SK-N-SH treated with all-trans-retinoic acid at 6 μM for 48 hours (cell line): ENCODE data around the gene FGD3.

Experiments used
- ATAC-seq: fragments of 200-7000 bp; cut with Tn5 transposase; 3 replicates; pipeline ENCODE4 v1.9.1; 2020; ENCODE audit warnings: mild to moderate bottlenecking, moderate library complexity
- ARNTL ChIP-seq: fragments of 450-650 bp; formaldehyde crosslinking; IDR thresholded peaks from 2 replicates; pipeline ENCODE4 v1.5.0; 2020; ENCODE audit warnings: low read depth, mild to moderate bottlenecking, moderate library complexity, borderline replicate concordance
- BACH2 ChIP-seq: fragments of 250-450 bp; sonication (Bioruptor Pico); IDR thresholded peaks from 2 replicates; pipeline ENCODE4 v1.9.0; 2021; ENCODE audit warnings: mild to moderate bottlenecking, borderline replicate concordance
- CSDC2 ChIP-seq: fragments of 250-450 bp; sonication (Bioruptor Pico); IDR thresholded peaks from 2 replicates; pipeline ENCODE4 v1.5.0; 2020; ENCODE audit warnings: mild to moderate bottlenecking, moderate library complexity
- ESRRG ChIP-seq: fragments of 250-450 bp; sonication (Bioruptor Pico); IDR thresholded peaks from 2 replicates; pipeline ENCODE4 v1.6.1; 2021; ENCODE audit warnings: mild to moderate bottlenecking
- GLIS3 ChIP-seq: fragments of 250-450 bp; sonication (Bioruptor Pico); IDR thresholded peaks from 2 replicates; pipeline ENCODE4 v1.5.0; 2020; ENCODE audit warnings: mild to moderate bottlenecking, moderate library complexity
- OSR1 ChIP-seq: fragments of 250-450 bp; sonication (Bioruptor Pico); IDR thresholded peaks from 2 replicates; pipeline ENCODE4 v1.8.0; 2022; ENCODE audit warnings: moderate library complexity, mild to moderate bottlenecking, inconsistent platforms
- PPARA ChIP-seq: fragments of 250-450 bp; sonication (Bioruptor Pico); IDR thresholded peaks from 2 replicates; pipeline ENCODE4 v1.5.0; 2020; ENCODE audit warnings: mild to moderate bottlenecking, borderline replicate concordance
- SNAI2 ChIP-seq: fragments of 250-450 bp; sonication (Bioruptor Pico); IDR thresholded peaks from 2 replicates; pipeline ENCODE4 v1.5.0; 2020; ENCODE audit warnings: mild to moderate bottlenecking, moderate library complexity
- TCF4 ChIP-seq: fragments of 250-450 bp; sonication (Bioruptor Pico); IDR thresholded peaks from 2 replicates; pipeline ENCODE4 v1.8.0; 2021; ENCODE audit warnings: mild to moderate bottlenecking, moderate library complexity, borderline replicate concordance
- TOX ChIP-seq: fragments of 250-450 bp; sonication (Bioruptor Pico); IDR thresholded peaks from 2 replicates; pipeline ENCODE4 v1.8.0; 2021; ENCODE audit warnings: mild to moderate bottlenecking, moderate library complexity, borderline replicate concordance
- ZFP30 ChIP-seq: fragments of 450-650 bp; formaldehyde crosslinking; IDR thresholded peaks from 2 replicates; pipeline ENCODE4 v1.5.0; 2022; ENCODE audit warnings: mild to moderate bottlenecking, moderate library complexity
- ZNF565 ChIP-seq: fragments of 450-650 bp; formaldehyde crosslinking; conservative IDR thresholded peaks from 2 replicates; pipeline ENCODE4 v1.5.0; 2020; ENCODE audit warnings: low read depth, mild to moderate bottlenecking, moderate library complexity
- ZNF8 ChIP-seq: fragments of 450-650 bp; formaldehyde crosslinking; IDR thresholded peaks from 2 replicates; pipeline ENCODE4 v1.5.0; 2020; ENCODE audit warnings: mild to moderate bottlenecking, moderate library complexity
- TF ChIP-seq, protein P1 (sequence below): fragments of 250-450 bp; sonication (Bioruptor Pico); IDR thresholded peaks from 2 replicates; pipeline ENCODE4 v1.8.0; 2021; ENCODE audit warnings: low read depth, mild to moderate bottlenecking, moderate library complexity, borderline replicate concordance
- TF ChIP-seq, protein P2 (sequence below): fragments of 250-450 bp; sonication (Bioruptor Pico); IDR thresholded peaks from 2 replicates; pipeline ENCODE4 v1.8.0; 2020; ENCODE audit warnings: mild to moderate bottlenecking, moderate library complexity, borderline replicate concordance
- TF ChIP-seq, protein P3 (sequence below): fragments of 250-450 bp; sonication (Bioruptor Pico); IDR thresholded peaks from 2 replicates; pipeline ENCODE4 v1.5.0; 2020; ENCODE audit warnings: mild to moderate bottlenecking, moderate library complexity
- TF ChIP-seq, protein P4 (sequence below): fragments of 250-450 bp; sonication (Bioruptor Pico); IDR thresholded peaks from 2 replicates; pipeline ENCODE4 v1.5.1; 2020; ENCODE audit warnings: low read depth, mild to moderate bottlenecking, moderate library complexity
- TF ChIP-seq, protein P5 (sequence below): fragments of 250-450 bp; sonication (Bioruptor Pico); IDR thresholded peaks from 2 replicates; pipeline ENCODE4 v1.5.1; 2021; ENCODE audit warnings: mild to moderate bottlenecking, moderate library complexity

FGD3 gene

DNA sequence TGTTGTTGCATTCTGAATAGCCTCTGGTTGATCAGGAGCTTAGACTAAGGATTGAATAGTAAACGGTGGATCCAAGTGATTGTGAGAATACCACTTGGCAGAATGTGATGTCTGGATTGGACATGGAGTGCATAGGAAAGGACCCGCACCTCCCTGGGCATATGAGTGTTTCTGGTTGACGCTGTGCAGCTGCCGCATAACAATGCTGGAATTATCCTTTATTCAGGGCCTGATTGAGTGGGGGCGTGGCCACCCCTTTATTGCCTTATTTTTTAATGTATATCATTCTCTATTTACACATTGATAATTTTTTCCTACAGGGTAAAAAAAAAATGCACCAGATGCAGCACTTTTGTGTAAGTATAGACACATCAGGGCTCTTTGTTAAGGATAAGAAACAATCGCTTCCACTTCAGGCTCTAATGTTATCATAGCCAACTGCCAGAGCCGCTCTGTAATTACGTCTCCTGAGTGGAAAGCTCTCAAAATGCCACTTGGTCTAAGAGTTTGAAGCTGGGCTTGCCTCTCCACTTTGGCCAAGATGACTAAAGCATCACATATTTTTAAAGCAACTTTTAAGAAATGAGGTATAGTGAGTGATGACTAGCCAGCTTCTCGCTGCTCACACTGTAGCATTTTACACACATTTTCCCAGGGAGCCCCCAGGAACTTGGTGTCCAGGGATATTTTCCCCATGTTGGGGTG, 5.7 kb downstream of the FGD3 start:
- TF ChIP-seq ZFP30 (CRISPR knock-in tag) (no peak), CSDC2 (no peak), ZNF565 (CRISPR knock-in tag) (no peak), TCF4 (CRISPR knock-in tag) (0 out of 2 replicates have a peak, but pooled peaks have one; percentile 11), PPARA (no peak)
- TF ChIP-seq, protein P1, sequence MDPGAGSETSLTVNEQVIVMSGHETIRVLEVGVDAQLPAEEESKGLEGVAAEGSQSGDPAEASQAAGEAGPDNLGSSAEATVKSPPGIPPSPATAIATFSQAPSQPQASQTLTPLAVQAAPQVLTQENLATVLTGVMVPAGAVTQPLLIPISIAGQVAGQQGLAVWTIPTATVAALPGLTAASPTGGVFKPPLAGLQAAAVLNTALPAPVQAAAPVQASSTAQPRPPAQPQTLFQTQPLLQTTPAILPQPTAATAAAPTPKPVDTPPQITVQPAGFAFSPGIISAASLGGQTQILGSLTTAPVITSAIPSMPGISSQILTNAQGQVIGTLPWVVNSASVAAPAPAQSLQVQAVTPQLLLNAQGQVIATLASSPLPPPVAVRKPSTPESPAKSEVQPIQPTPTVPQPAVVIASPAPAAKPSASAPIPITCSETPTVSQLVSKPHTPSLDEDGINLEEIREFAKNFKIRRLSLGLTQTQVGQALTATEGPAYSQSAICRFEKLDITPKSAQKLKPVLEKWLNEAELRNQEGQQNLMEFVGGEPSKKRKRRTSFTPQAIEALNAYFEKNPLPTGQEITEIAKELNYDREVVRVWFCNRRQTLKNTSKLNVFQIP (CRISPR knock-in tag), result no peak
- TF ChIP-seq, protein P2, sequence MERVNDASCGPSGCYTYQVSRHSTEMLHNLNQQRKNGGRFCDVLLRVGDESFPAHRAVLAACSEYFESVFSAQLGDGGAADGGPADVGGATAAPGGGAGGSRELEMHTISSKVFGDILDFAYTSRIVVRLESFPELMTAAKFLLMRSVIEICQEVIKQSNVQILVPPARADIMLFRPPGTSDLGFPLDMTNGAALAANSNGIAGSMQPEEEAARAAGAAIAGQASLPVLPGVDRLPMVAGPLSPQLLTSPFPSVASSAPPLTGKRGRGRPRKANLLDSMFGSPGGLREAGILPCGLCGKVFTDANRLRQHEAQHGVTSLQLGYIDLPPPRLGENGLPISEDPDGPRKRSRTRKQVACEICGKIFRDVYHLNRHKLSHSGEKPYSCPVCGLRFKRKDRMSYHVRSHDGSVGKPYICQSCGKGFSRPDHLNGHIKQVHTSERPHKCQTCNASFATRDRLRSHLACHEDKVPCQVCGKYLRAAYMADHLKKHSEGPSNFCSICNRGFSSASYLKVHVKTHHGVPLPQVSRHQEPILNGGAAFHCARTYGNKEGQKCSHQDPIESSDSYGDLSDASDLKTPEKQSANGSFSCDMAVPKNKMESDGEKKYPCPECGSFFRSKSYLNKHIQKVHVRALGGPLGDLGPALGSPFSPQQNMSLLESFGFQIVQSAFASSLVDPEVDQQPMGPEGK (CRISPR knock-in tag), result no peak
- no peak for ATAC-seq

DNA sequence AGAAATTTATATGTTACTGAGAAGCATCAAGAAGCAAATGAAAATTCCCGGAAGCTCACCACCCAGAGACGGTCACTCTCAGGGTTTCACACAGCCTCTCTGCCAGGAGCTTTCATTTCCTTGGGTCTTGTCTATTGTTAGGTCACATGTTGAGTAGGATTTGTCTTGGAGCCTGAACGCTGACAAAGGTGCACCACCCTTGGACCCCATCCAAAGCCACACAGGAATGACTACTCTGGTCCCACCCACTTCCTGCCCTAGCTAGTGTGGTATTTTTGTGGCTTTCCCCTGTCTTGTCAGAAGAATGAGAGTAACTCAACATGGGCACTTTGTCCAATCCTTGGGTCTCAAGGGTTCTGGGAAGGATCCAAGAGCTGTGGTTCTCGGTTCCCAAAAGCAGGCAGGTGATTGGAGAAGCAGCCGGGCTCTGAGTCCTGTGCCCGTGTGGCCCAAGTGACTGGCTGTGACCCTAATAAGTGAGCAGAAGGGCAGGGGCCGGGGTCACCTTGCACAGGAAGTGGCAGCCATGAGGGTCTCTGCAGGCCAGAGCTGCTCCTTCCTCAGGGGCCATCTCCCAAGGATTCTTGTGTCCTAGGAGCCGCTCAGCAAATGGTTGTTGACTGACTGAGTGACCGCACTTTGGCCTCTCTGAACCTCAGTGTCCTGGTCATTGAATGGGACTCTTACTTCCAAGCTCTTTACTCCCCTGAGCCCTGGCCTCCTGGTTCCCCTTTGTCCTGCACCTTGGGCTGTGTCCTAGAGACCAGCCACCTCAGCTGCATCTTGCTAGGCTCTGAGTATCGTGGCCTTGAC, 6.9 kb downstream of the FGD3 start:
- no peak for TF ChIP-seq ESRRG
- TF ChIP-seq, protein P1 (CRISPR knock-in tag), result no peak
- no peak for TF ChIP-seq SNAI2 (CRISPR knock-in tag)
- TF ChIP-seq GLIS3 (CRISPR knock-in tag), result no peak
- TF ChIP-seq ZNF565 (CRISPR knock-in tag), result no peak
- TF ChIP-seq BACH2 (CRISPR knock-in tag), result no peak
- TF ChIP-seq ZNF8 (CRISPR knock-in tag), result no peak
- TF ChIP-seq, protein P3, sequence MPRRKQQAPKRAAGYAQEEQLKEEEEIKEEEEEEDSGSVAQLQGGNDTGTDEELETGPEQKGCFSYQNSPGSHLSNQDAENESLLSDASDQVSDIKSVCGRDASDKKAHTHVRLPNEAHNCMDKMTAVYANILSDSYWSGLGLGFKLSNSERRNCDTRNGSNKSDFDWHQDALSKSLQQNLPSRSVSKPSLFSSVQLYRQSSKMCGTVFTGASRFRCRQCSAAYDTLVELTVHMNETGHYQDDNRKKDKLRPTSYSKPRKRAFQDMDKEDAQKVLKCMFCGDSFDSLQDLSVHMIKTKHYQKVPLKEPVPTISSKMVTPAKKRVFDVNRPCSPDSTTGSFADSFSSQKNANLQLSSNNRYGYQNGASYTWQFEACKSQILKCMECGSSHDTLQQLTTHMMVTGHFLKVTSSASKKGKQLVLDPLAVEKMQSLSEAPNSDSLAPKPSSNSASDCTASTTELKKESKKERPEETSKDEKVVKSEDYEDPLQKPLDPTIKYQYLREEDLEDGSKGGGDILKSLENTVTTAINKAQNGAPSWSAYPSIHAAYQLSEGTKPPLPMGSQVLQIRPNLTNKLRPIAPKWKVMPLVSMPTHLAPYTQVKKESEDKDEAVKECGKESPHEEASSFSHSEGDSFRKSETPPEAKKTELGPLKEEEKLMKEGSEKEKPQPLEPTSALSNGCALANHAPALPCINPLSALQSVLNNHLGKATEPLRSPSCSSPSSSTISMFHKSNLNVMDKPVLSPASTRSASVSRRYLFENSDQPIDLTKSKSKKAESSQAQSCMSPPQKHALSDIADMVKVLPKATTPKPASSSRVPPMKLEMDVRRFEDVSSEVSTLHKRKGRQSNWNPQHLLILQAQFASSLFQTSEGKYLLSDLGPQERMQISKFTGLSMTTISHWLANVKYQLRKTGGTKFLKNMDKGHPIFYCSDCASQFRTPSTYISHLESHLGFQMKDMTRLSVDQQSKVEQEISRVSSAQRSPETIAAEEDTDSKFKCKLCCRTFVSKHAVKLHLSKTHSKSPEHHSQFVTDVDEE (CRISPR knock-in tag), result no peak
- no peak for TF ChIP-seq PPARA
- no peak for TF ChIP-seq ARNTL (CRISPR knock-in tag)
- no peak for TF ChIP-seq OSR1 (CRISPR knock-in tag)
- TF ChIP-seq, protein P4, sequence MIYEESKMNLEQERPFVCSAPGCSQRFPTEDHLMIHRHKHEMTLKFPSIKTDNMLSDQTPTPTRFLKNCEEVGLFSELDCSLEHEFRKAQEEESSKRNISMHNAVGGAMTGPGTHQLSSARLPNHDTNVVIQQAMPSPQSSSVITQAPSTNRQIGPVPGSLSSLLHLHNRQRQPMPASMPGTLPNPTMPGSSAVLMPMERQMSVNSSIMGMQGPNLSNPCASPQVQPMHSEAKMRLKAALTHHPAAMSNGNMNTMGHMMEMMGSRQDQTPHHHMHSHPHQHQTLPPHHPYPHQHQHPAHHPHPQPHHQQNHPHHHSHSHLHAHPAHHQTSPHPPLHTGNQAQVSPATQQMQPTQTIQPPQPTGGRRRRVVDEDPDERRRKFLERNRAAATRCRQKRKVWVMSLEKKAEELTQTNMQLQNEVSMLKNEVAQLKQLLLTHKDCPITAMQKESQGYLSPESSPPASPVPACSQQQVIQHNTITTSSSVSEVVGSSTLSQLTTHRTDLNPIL (CRISPR knock-in tag), result no peak
- no peak for TF ChIP-seq TCF4 (CRISPR knock-in tag)
- TF ChIP-seq TOX, result no peak
- ATAC-seq, result no peak

DNA sequence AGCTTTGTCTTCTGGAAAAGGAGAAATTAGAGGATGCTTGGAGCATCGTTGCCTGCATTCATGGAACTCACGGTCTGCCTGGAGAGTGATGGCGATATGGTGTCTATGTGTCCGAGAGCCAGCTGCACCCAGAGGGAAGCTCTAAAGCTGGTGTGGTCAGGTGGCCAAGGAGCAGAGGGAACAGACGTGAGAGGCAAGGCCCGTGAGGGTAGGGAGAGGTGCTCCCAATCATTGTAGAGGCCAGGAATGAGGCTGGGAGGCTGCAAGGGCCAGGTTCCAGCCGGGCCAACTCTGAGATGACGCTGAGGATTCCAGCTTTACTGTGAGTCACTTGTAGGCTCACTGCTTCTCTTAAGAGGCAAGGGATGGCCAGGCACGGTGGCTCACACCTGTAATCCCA, 7.6 kb downstream of the FGD3 start:
- TF ChIP-seq, protein P5, sequence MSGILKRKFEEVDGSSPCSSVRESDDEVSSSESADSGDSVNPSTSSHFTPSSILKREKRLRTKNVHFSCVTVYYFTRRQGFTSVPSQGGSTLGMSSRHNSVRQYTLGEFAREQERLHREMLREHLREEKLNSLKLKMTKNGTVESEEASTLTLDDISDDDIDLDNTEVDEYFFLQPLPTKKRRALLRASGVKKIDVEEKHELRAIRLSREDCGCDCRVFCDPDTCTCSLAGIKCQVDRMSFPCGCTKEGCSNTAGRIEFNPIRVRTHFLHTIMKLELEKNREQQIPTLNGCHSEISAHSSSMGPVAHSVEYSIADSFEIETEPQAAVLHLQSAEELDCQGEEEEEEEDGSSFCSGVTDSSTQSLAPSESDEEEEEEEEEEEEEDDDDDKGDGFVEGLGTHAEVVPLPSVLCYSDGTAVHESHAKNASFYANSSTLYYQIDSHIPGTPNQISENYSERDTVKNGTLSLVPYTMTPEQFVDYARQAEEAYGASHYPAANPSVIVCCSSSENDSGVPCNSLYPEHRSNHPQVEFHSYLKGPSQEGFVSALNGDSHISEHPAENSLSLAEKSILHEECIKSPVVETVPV (CRISPR knock-in tag), result no peak
- TF ChIP-seq TCF4 (CRISPR knock-in tag), result no peak
- ATAC-seq, result no peak
